K562 (cell line): ENCODE data around the gene BMPER. TPM values are rescaled to one million over a fixed set of nuclear protein-coding genes. Genes with fewer than 3 reads are reported as not detected.

Experiments used
- ATAC-seq: fragments of 200-7000 bp; cut with Tn5 transposase; 3 replicates; pipeline ENCODE4 v1.9.1; 2020; ENCODE audit warnings: moderate library complexity
- BruUV-seq: library from RNA; stranded (reverse); fragments of 400-500 nt; replicated peaks from 2 replicates; lab custom pipeline; 2021; lab: Mats Ljungman, UMichigan
- CTCF ChIA-PET: fragments of 300-600 bp; formaldehyde crosslinking; extraction: SDS; loops from one replicate; lab custom pipeline; 2021; ENCODE audit warnings: low intra/inter-chr PET ratio; lab: Yijun Ruan, JAX
- POLR2A ChIA-PET: fragments of 300-600, 350-650 bp; sonication (Branson Sonifier 250); formaldehyde crosslinking; extraction: SDS; loops from one replicate; lab custom pipeline; 2021; ENCODE audit warnings: antibody characterized with exemption, inconsistent platforms; lab: Yijun Ruan, JAX
- DNase-seq, 4 experiments: peaks; one replicate each; pipeline versions ENCODE4 v3.0.0 to v3.0.0-alpha.2; 2011 to 2018; ENCODE audit warnings: low spot score in 3 of 4, mixed read lengths in 3 of 4; ENCODE audit errors: extremely low read depth in 1 of 4
- FAIRE-seq: peaks from 2 replicates; lab custom pipeline; 2011; peaks lifted over from hg19 to GRCh38; lab: Jason Lieb, UNC
- H2AFZ ChIP-seq: 2 replicates; pipeline ENCODE4 v1.6.0; 2011; ENCODE audit warnings: low read depth, low read length, control low read depth, inconsistent platforms
- H3K27ac ChIP-seq: fragments of 200-600 bp; 3 replicates; pipeline ENCODE4 v1.8.0; 2011; ENCODE audit warnings: low read depth, mild to moderate bottlenecking, control low read depth, inconsistent platforms, low read length, moderate library complexity, mixed read lengths; ENCODE audit errors: extremely low read depth
- H3K27me3 ChIP-seq, 2 experiments: fragments of 300-600 bp in 1 of 2; 2 replicates in 1 of 2; 3 replicates in 1 of 2; pipeline versions ENCODE4 v1.6.0 to v1.8.0; 2011; ENCODE audit warnings: inconsistent platforms in 2 of 2, low read length in 2 of 2, mild to moderate bottlenecking in 1 of 2, mixed read lengths in 1 of 2, moderate library complexity in 1 of 2; ENCODE audit not compliant: control insufficient read depth in 2 of 2, insufficient read depth in 2 of 2
- H3K36me3 ChIP-seq: fragments of 300-600 bp; 3 replicates; pipeline ENCODE4 v1.8.0; 2011; ENCODE audit warnings: mild to moderate bottlenecking, low read length, inconsistent platforms; ENCODE audit not compliant: control insufficient read depth, insufficient read depth
- H3K4me1 ChIP-seq, 2 experiments: fragments of 200-600 bp in 1 of 2; replicated peaks in 1 of 2; 2 replicates in 1 of 2; 3 replicates in 1 of 2; pipeline versions ENCODE4 v1.5.1 to v1.8.0; 2011; ENCODE audit warnings: inconsistent platforms in 2 of 2, low read length in 2 of 2, mild to moderate bottlenecking in 1 of 2, mixed read lengths in 1 of 2, moderate library complexity in 1 of 2; ENCODE audit not compliant: control insufficient read depth in 2 of 2, insufficient read depth in 2 of 2
- H3K4me2 ChIP-seq: 2 replicates; pipeline ENCODE4 v1.6.1; 2011; ENCODE audit warnings: low read length, control low read depth, inconsistent platforms, mixed read lengths; ENCODE audit not compliant: insufficient read depth
- H3K4me3 ChIP-seq: fragments of 200-600 bp; sonication (generic), shearing (Covaris generic); 2 replicates; pipeline ENCODE4 v1.5.1; 2016; ENCODE audit warnings: control low read depth, inconsistent platforms
- H3K79me2 ChIP-seq: fragments of 200-600 bp; 3 replicates; pipeline ENCODE4 v1.8.0; 2011; ENCODE audit warnings: low read length, inconsistent platforms; ENCODE audit not compliant: control insufficient read depth, insufficient read depth
- H3K9ac ChIP-seq, 2 experiments: 2 replicates each; pipeline versions ENCODE4 v1.6.0 to v1.6.1; 2011; ENCODE audit warnings: low read depth in 2 of 2, low read length in 2 of 2, control low read depth in 1 of 2, inconsistent platforms in 1 of 2, mild to moderate bottlenecking in 1 of 2, mixed read lengths in 1 of 2; ENCODE audit not compliant: insufficient read depth in 1 of 2
- H3K9me1 ChIP-seq: one replicate; pipeline ENCODE4 v1.6.0; 2011; ENCODE audit warnings: inconsistent platforms, mild to moderate bottlenecking, low read length, moderate library complexity; ENCODE audit not compliant: control insufficient read depth, insufficient read depth
- H3K9me3 ChIP-seq: replicated peaks from 2 replicates; pipeline ENCODE4 v1.5.1; 2011; ENCODE audit warnings: low read depth, low read length, inconsistent platforms; ENCODE audit not compliant: control insufficient read depth, insufficient read depth
- H4K20me1 ChIP-seq: replicated peaks from 2 replicates; pipeline ENCODE4 v1.6.1; 2011; ENCODE audit warnings: low read length, inconsistent platforms, mixed read lengths; ENCODE audit not compliant: control insufficient read depth, insufficient read depth
- CREM ChIP-seq: IDR thresholded peaks from 2 replicates; pipeline ENCODE4 v1.6.1; 2014; ENCODE audit warnings: antibody characterized with exemption, low read depth
- ESRRA ChIP-seq: fragments of 450-650 bp; IDR thresholded peaks from 2 replicates; pipeline ENCODE4 v1.6.1; 2014; ENCODE audit warnings: low read depth, mild to moderate bottlenecking, moderate library complexity, borderline replicate concordance
- FIP1L1 ChIP-seq: fragments of 200-400 bp; formaldehyde crosslinking; IDR thresholded peaks from 2 replicates; pipeline ENCODE4 v1.6.1; 2018; ENCODE audit warnings: mild to moderate bottlenecking, low read depth, low read length; ENCODE audit not compliant: poor library complexity, severe bottlenecking
- NR2C1 ChIP-seq, 2 experiments: fragments of 450-650 bp; IDR thresholded peaks; 2 replicates each; pipeline ENCODE4 v1.6.1; 2017; ENCODE audit warnings: mild to moderate bottlenecking in 2 of 2, antibody characterized with exemption in 1 of 2, inconsistent platforms in 1 of 2, missing compliant biosample characterization in 1 of 2, missing genetic modification characterization in 1 of 2
- PRPF4 ChIP-seq: fragments of 200-400 bp; formaldehyde crosslinking; IDR thresholded peaks from one replicate; pipeline ENCODE4 v1.6.1; 2017; ENCODE audit warnings: low read length, low read depth, mild to moderate bottlenecking; ENCODE audit not compliant: insufficient read depth, poor library complexity, severe bottlenecking
- WHSC1 ChIP-seq: IDR thresholded peaks from one replicate; pipeline ENCODE4 v1.6.1; 2012; ENCODE audit warnings: low read length, control low read depth, inconsistent platforms
- ZBTB12 ChIP-seq: fragments of 250-450 bp; sonication (Bioruptor Pico); IDR thresholded peaks from 2 replicates; pipeline ENCODE4 v1.4.0; 2020
- ZNF146 ChIP-seq: IDR thresholded peaks from one replicate; pipeline ENCODE4 v1.6.1; 2018; ENCODE audit warnings: missing compliant biosample characterization; ENCODE audit not compliant: unreplicated experiment
- ZNF445 ChIP-seq: fragments of 250-450 bp; sonication (Bioruptor Pico); IDR thresholded peaks from 2 replicates; pipeline ENCODE4 v1.4.0; 2020; ENCODE audit warnings: low read depth, mild to moderate bottlenecking, moderate library complexity
- ZSCAN32 ChIP-seq: fragments of 450-650 bp; formaldehyde crosslinking; IDR thresholded peaks from 2 replicates; pipeline ENCODE4 v1.4.0; 2020; ENCODE audit warnings: mild to moderate bottlenecking, moderate library complexity
- WGBS: fragments of 100-300 bp; shearing (Covaris generic); methylation state at CpG from one replicate; pipeline ENCODE4 v1.1.6; 2016; ENCODE audit warnings: low coverage, mixed read lengths; ENCODE audit not compliant: insufficient coverage; ENCODE audit errors: missing lambda C conversion rate; 5-methylcytosine and 5-hydroxymethylcytosine counted together
- in situ Hi-C: fragments of 300-500 bp; cut with MboI; formaldehyde crosslinking; loops from 4 replicates; pipeline ENCODE4 v1.15.0; 2018; ENCODE audit warnings: inconsistent platforms, mixed read lengths
- intact Hi-C: fragments of 100-400 bp; cut with micrococcal nuclease; formaldehyde crosslinking; loops from 2 replicates; pipeline ENCODE4 v1.14.2; 2022
- polyA plus RNA-seq, 8 experiments: library from polyadenylated mRNA; depleted of rRNA in 4 of 8; stranded (reverse) in 5 of 8; unstranded in 3 of 8; fragments of >200 nt; fragmentation: Nextera tagmentation in 2 of 8; fragmentation: Illumina TruSeq in 1 of 8; extraction: Ambion mirVana in 2 of 8; extraction: Trizol in 1 of 8; gene quantifications; 2 replicates each; pipeline versions ENCODE4 v1.2.1 to v1.2.3, GENCODE V29; 2011 to 2014; ENCODE audit warnings: inconsistent platforms in 1 of 8, missing spikeins in 1 of 8
- total RNA-seq, 7 experiments: library from RNA; depleted of rRNA in 6 of 7; stranded (reverse); fragments of >200 nt in 6 of 7; fragmentation: Illumina TruSeq in 2 of 7; extraction: Trizol in 2 of 7; gene quantifications; 2 replicates each; pipeline versions ENCODE4 v1.2.1 to v1.2.3, GENCODE V29; 2011 to 2021; ENCODE audit warnings: low replicate concordance in 1 of 7
- TF ChIP-seq, protein P1 (sequence below): fragments of 450-650 bp; formaldehyde crosslinking; IDR thresholded peaks from 2 replicates; pipeline ENCODE4 v1.4.0; 2020; ENCODE audit warnings: mild to moderate bottlenecking, moderate library complexity
- TF ChIP-seq, protein P2 (sequence below), 2 experiments: IDR thresholded peaks; 2 replicates each; pipeline ENCODE4 v1.6.1; 2012; ENCODE audit warnings: improper control_type of control experiment in 2 of 2, low read depth in 2 of 2, low read length in 2 of 2, borderline replicate concordance in 1 of 2
- TF ChIP-seq, protein P3 (sequence below): fragments of 250-450 bp; sonication (Bioruptor Pico); IDR thresholded peaks from 2 replicates; pipeline ENCODE4 v1.9.0; 2021; ENCODE audit warnings: mild to moderate bottlenecking, inconsistent platforms

The BMPER gene
- total and polyA plus RNA-seq, 9 of the 15 experiments (the other 6 are each of a cell fraction or from before 2014, with no cell fraction given) = not detected

GRCh38 chr7:34026481-34027190, 121.3 kb downstream of the BMPER start:
- H3K27ac ChIP-seq = no peak overlapping the region
- BruUV-seq = no TSS peak
- no peaks in the 10 kb centered on the region for H4K20me1 ChIP-seq
- 0% methylated on average over 4 of the region's 4 CpGs for WGBS
- DNase-seq (no peak), FAIRE-seq (no peak), ATAC-seq (no peak)
- H3K36me3 ChIP-seq = no peaks in the 10 kb centered on the region
- no peaks in the 10 kb centered on the region for H3K9me1 ChIP-seq
- no peaks in the 10 kb centered on the region for H3K79me2 ChIP-seq
- POLR2A ChIA-PET = no interaction called here
- in situ Hi-C loops (no loop called here), intact Hi-C loops (no loop called here)
- H3K9me3 ChIP-seq = no peaks in the 10 kb centered on the region
- H3K4me3 ChIP-seq = no peak overlapping the region
- CTCF ChIA-PET = no interaction called here
- H3K4me2 ChIP-seq = no peak overlapping the region
- no peaks in the 10 kb centered on the region for H3K27me3 ChIP-seq
- H2AFZ ChIP-seq = no peak overlapping the region
- TF ChIP-seq, protein P1, sequence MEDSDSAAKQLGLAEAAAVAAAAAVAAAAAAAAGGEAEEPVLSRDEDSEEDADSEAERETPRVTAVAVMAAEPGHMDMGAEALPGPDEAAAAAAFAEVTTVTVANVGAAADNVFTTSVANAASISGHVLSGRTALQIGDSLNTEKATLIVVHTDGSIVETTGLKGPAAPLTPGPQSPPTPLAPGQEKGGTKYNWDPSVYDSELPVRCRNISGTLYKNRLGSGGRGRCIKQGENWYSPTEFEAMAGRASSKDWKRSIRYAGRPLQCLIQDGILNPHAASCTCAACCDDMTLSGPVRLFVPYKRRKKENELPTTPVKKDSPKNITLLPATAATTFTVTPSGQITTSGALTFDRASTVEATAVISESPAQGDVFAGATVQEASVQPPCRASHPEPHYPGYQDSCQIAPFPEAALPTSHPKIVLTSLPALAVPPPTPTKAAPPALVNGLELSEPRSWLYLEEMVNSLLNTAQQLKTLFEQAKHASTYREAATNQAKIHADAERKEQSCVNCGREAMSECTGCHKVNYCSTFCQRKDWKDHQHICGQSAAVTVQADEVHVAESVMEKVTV (CRISPR knock-in tag) = no peak
- TF ChIP-seq, protein P2, sequence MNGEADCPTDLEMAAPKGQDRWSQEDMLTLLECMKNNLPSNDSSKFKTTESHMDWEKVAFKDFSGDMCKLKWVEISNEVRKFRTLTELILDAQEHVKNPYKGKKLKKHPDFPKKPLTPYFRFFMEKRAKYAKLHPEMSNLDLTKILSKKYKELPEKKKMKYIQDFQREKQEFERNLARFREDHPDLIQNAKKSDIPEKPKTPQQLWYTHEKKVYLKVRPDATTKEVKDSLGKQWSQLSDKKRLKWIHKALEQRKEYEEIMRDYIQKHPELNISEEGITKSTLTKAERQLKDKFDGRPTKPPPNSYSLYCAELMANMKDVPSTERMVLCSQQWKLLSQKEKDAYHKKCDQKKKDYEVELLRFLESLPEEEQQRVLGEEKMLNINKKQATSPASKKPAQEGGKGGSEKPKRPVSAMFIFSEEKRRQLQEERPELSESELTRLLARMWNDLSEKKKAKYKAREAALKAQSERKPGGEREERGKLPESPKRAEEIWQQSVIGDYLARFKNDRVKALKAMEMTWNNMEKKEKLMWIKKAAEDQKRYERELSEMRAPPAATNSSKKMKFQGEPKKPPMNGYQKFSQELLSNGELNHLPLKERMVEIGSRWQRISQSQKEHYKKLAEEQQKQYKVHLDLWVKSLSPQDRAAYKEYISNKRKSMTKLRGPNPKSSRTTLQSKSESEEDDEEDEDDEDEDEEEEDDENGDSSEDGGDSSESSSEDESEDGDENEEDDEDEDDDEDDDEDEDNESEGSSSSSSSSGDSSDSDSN (IDR thresholded peaks at IDR 0.05; ENCODE audit: borderline replicate concordance in 1 of 2, low read depth in 2 of 2, low read length in 2 of 2) = no peak
- no peak for TF ChIP-seq CREM
- no peak for TF ChIP-seq PRPF4
- TF ChIP-seq FIP1L1 = no peak
- no peak for TF ChIP-seq NR2C1 (IDR thresholded peaks at IDR 0.05)
- no peak for TF ChIP-seq NR2C1 (tag; IDR thresholded peaks at IDR 0.05)
- no peak for TF ChIP-seq WHSC1
- TF ChIP-seq ZNF146 (CRISPR knock-in tag) = no peak
- no peak for TF ChIP-seq ZBTB12 (CRISPR knock-in tag)
- TF ChIP-seq, protein P3, sequence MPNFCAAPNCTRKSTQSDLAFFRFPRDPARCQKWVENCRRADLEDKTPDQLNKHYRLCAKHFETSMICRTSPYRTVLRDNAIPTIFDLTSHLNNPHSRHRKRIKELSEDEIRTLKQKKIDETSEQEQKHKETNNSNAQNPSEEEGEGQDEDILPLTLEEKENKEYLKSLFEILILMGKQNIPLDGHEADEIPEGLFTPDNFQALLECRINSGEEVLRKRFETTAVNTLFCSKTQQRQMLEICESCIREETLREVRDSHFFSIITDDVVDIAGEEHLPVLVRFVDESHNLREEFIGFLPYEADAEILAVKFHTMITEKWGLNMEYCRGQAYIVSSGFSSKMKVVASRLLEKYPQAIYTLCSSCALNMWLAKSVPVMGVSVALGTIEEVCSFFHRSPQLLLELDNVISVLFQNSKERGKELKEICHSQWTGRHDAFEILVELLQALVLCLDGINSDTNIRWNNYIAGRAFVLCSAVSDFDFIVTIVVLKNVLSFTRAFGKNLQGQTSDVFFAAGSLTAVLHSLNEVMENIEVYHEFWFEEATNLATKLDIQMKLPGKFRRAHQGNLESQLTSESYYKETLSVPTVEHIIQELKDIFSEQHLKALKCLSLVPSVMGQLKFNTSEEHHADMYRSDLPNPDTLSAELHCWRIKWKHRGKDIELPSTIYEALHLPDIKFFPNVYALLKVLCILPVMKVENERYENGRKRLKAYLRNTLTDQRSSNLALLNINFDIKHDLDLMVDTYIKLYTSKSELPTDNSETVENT (CRISPR knock-in tag) = no peak
- no peak for TF ChIP-seq ZNF445 (CRISPR knock-in tag)
- no peak for TF ChIP-seq ZSCAN32 (CRISPR knock-in tag)
- no peak for TF ChIP-seq ESRRA
- no peak overlapping the region for H3K9ac ChIP-seq
- no peaks in the 10 kb centered on the region for H3K4me1 ChIP-seq
